GM20000 (cell line): ENCODE data around the gene MYO18B.
A peak's percentile ranks its signal among the peaks of the same experiment; 100 is the strongest.

Source experiments
- DNase-seq: peaks from one replicate; pipeline ENCODE4 v3.0.0; 2012; ENCODE audit warnings: low spot score
- TF ChIP-seq, protein P1 (sequence below): IDR thresholded peaks from 2 replicates; pipeline ENCODE4 v1.5.1; 2012; ENCODE audit warnings: mild to moderate bottlenecking, control low read depth; ENCODE audit errors: extremely low read depth, missing control alignments

The MYO18B gene

DNA sequence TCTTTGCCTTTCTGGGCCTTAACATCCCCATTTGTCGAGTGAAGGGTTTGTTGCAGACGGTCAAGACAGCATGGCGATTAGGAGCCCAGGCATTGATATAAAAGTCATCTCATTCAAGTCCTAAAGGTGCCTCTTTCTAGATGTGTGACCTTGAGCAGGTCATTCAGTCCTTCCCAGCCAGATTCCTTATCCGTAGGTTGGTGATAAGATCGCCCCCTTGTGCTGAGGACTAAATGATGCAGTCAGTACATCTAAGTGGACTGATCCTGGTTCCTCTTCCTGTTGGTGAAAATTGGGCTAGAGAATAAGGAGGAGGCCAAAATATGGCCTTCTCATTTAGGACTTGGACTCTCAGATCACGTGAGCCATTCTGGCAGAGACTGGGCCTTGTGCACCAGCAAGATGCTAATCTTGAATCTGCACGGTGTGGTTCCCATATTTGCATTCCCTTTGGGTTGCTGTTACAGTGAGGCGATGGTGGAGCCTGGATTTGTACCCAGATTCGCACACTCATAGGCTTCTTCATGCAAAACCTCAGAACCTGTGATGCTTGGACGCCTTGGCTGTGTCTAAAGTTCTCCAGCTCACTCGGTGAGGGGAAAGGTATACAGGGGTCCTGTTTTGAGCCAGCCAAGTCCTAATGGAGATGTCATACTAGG, 156.8 kb downstream of the MYO18B start:
- TF ChIP-seq, protein P1, sequence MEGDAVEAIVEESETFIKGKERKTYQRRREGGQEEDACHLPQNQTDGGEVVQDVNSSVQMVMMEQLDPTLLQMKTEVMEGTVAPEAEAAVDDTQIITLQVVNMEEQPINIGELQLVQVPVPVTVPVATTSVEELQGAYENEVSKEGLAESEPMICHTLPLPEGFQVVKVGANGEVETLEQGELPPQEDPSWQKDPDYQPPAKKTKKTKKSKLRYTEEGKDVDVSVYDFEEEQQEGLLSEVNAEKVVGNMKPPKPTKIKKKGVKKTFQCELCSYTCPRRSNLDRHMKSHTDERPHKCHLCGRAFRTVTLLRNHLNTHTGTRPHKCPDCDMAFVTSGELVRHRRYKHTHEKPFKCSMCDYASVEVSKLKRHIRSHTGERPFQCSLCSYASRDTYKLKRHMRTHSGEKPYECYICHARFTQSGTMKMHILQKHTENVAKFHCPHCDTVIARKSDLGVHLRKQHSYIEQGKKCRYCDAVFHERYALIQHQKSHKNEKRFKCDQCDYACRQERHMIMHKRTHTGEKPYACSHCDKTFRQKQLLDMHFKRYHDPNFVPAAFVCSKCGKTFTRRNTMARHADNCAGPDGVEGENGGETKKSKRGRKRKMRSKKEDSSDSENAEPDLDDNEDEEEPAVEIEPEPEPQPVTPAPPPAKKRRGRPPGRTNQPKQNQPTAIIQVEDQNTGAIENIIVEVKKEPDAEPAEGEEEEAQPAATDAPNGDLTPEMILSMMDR = peak; percentile 25
- DNase-seq = no peak

DNA sequence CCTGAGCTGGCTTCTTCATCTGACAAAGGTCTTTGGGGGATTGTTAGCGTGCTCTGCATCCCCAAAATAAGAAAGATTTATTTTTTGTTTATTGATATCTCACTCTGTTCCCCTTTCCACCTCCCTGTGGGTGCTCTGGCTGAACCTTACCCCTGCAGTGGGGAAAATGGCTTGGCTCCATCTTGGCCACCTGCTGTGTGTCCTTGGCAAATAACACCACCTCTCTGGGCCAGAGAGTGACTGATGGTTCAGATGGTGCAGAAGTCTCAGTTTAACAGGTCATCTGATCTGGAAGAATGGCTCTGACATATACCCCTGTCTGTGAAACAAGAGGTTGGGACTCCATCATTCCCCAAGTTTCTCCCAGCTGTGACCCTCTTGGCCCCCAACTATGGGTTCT, 157.6 kb downstream of the MYO18B start:
- TF ChIP-seq, protein P1 = no peak

DNA sequence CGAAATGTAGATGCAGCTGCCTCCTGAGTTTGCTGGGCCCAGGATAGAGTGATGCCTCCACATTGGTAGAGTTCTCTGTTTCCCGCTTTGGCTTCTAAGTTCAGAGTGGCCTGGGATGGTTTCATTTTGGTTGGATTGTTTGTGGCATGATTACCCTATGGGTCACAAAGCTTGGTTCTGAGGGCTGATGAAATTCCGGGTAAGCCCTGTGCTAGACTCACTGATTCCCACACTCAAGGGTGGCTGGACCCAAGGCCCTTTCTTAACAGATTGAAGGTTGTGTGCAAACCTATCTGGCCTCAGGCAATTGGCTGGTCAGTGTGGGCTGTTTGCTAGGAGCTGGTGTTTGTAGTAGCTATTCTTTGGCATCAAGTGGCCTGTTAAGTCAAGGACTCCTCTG, 158.4 kb downstream of the MYO18B start:
- no peak for DNase-seq
- TF ChIP-seq, protein P1 = no peak

More for the DNA sequence above, 157.6 kb downstream of the MYO18B start:
- DNase-seq = no peak

DNA sequence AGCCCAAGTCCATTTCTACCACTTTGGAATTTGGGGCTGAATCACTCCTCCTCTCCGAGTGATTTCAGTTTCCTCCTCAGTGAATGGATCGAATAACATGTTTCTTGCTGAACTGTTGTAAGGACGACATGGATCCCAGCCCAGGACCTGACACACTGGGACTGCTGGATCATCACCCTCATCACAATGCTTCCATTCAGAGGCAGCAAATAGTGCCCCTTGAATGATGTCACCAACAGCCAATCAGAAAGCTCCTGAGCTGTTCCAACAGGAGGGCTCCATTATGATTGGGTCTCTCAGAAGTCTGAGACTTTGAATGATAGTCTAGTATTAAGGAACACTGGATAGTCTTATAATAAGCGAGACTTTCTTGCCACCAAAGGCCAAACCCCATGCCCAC, 158.9 kb downstream of the MYO18B start:
- no peak for DNase-seq

DNA sequence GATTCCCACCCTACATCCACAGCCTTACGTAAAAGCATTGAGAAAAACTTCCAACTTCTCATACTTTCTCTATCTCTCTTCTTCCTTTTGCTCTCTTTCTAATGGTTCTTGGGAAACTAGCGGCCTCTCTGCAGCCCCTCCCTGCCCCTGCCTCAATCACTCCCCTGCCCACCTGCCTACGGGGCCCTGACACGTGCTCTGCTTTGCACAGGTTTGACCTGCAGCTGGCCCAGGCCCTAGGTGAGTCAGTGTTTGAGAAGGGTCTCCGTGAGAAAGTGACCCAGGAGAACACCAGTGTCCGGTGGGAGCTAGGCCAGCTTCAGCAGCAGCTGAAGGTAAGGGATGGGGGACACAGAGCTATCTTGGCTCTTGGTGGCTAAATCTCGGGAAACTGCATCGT, 160.4 kb downstream of the MYO18B start:
- TF ChIP-seq, protein P1 = no peak
- DNase-seq = no peak

More for the DNA sequence above, 158.9 kb downstream of the MYO18B start:
- TF ChIP-seq, protein P1 = no peak

DNA sequence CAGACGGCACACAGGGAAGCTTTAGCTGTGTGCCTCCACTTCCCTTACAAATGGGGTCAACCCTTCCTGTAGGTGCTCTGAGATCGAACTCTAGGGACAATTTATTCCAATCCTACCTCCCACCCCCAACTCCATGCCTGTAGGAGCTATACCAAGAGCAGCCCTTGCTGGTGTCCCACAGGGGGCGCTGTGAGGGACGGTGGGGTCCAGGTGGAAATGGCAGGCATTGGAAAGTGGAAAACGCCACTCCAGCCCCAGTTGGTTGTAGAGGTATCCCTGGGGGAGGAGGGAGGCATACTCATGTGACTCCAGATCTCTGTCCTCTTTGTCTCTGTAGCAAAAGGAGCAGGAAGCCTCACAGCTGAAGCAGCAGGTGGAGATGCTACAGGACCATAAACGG, 161.3 kb downstream of the MYO18B start:
- TF ChIP-seq, protein P1 = peak; percentile 42
- no peak for DNase-seq

DNA sequence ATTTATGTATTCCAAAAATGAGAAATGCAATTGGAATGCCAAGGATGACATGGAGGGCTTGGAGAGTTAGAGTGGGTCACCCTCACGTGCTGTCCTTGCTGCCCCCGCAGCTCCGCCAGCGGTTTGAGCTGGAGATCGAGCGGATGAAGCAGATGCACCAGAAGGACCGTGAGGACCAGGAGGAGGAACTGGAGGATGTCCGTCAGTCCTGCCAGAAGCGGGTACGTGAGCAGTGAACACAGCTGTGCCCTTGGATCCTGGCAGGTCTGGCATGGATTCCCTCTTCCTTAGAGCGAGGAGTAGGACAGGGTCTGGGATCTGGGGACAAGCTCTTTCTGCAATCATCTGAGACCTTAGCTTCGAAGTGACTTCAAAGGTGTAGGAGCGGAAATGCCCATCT, 166.2 kb downstream of the MYO18B start:
- no peak for DNase-seq
- TF ChIP-seq, protein P1 = no peak
